Vagina (tissue), 2 donors: Measurements from ENCODE around the gene SULF2. TPM values are rescaled to one million over a fixed set of nuclear protein-coding genes. Genes with fewer than 3 reads are reported as not detected.

Source experiments
- DNase-seq, 2 donors: peaks; one replicate each; pipeline ENCODE4 v3.0.0-alpha.2; 2017; ENCODE audit errors: extremely low spot score in 2 of 2
- H3K27ac ChIP-seq: fragments of 200-600 bp; sonication (generic); one replicate; pipeline ENCODE4 v1.5.1; 2019
- H3K27me3 ChIP-seq: fragments of 200-600 bp; sonication (generic); one replicate; pipeline ENCODE4 v1.5.1; 2019
- H3K36me3 ChIP-seq, 2 donors: fragments of 200-600 bp; sonication (generic); one replicate each; pipeline ENCODE4 v1.5.1; 2017 to 2019
- H3K4me1 ChIP-seq: fragments of 200-600 bp; sonication (generic); one replicate; pipeline ENCODE4 v1.5.1; 2019
- H3K4me3 ChIP-seq, 2 donors: fragments of 200-600 bp; sonication (generic); 1 replicate in 1 of 2; 2 replicates in 1 of 2; pipeline ENCODE4 v1.5.1; 2016 to 2019
- H3K9me3 ChIP-seq: fragments of 200-600 bp; sonication (generic); one replicate; pipeline ENCODE4 v1.5.1; 2019
- CTCF ChIP-seq, 3 experiments: fragments of 450-650 bp in 2 of 3; fragments of 200-600 bp in 1 of 3; sonication (generic) in 1 of 3; IDR thresholded peaks; one replicate each; pipeline ENCODE4 v1.5.1; 2017 to 2019; ENCODE audit warnings: antibody characterized with exemption in 3 of 3, mild to moderate bottlenecking in 2 of 3, moderate library complexity in 2 of 3
- POLR2A ChIP-seq, 2 donors: fragments of 450-650 bp; IDR thresholded peaks; one replicate each; pipeline ENCODE4 v1.6.1; 2017; ENCODE audit warnings: antibody characterized with exemption in 2 of 2, mild to moderate bottlenecking in 2 of 2, moderate library complexity in 2 of 2
- POLR2AphosphoS5 ChIP-seq, 2 donors: sonication (generic); formaldehyde crosslinking; IDR thresholded peaks; one replicate each; pipeline ENCODE4 v1.9.0; 2017; ENCODE audit warnings: antibody characterized with exemption in 2 of 2, mild to moderate bottlenecking in 2 of 2, low read depth in 1 of 2; ENCODE audit not compliant: insufficient read depth in 1 of 2
- intact Hi-C: fragments of 100-400 bp; cut with DNase I; formaldehyde crosslinking; loops from one replicate; pipeline ENCODE4 v1.15.1; 2023
- total RNA-seq: library from RNA; depleted of rRNA; stranded (reverse); fragments of >200 nt; gene quantifications from one replicate; pipeline ENCODE4 v1.2.3, GENCODE V29; 2016

Gene SULF2
- total RNA-seq, 1 donor from 2014 or later, result 157 TPM

- peaks cover under 1% of the 10 kb centered on the region for H3K4me1 ChIP-seq
- H3K36me3 ChIP-seq, result peaks cover 0 to 27% of the 10 kb centered on the region in 2 donors
Measured at GRCh38 chr20:47670913-47671312, 114.4 kb downstream of the SULF2 start.

GRCh38 chr20:47669927-47670890, 115.1 kb downstream of the SULF2 start:
- TF ChIP-seq CTCF (IDR thresholded peaks at IDR 0.05) (no peak), POLR2A (IDR thresholded peaks at IDR 0.05) (no peak), POLR2AphosphoS5 (IDR thresholded peaks at IDR 0.05; ENCODE audit: insufficient read depth in 1 of 2, low read depth in 1 of 2) (no peak)
- peaks cover 0 to 32% of the 10 kb centered on the region in 2 donors for H3K36me3 ChIP-seq
- H3K4me3 ChIP-seq, result no peak overlapping the region
- no peak for DNase-seq
- intact Hi-C loops, result no loop called here
- no peaks in the 10 kb centered on the region for H3K9me3 ChIP-seq
- no peak overlapping the region for H3K27ac ChIP-seq
- H3K4me1 ChIP-seq, result peaks cover 8% of the 10 kb centered on the region
- H3K27me3 ChIP-seq, result no peaks in the 10 kb centered on the region

More at GRCh38 chr20:47670913-47671312, 114.4 kb downstream of the SULF2 start:
- intact Hi-C loops, result no loop called here
- Histone ChIP-seq H3K9me3 (no peaks in the 10 kb centered on the region), H3K27me3 (no peaks in the 10 kb centered on the region), H3K4me3 (no peak overlapping the region), H3K27ac (no peak overlapping the region)
- no peak for DNase-seq
- TF ChIP-seq POLR2A (IDR thresholded peaks at IDR 0.05), result no peak
- TF ChIP-seq CTCF (IDR thresholded peaks at IDR 0.05), result no peak
- TF ChIP-seq POLR2AphosphoS5 (IDR thresholded peaks at IDR 0.05; ENCODE audit: insufficient read depth in 1 of 2, low read depth in 1 of 2), result no peak

GRCh38 chr20:47669489-47669888, 115.8 kb downstream of the SULF2 start:
- H3K27me3 ChIP-seq, result no peaks in the 10 kb centered on the region
- H3K36me3 ChIP-seq, result peaks cover 0 to 28% of the 10 kb centered on the region in 2 donors
- intact Hi-C loops, result no loop called here
- no peak for DNase-seq
- H3K4me3 ChIP-seq, result no peak overlapping the region
- H3K4me1 ChIP-seq, result peaks cover 11% of the 10 kb centered on the region
- no peaks in the 10 kb centered on the region for H3K9me3 ChIP-seq
- no peak for TF ChIP-seq POLR2AphosphoS5 (IDR thresholded peaks at IDR 0.05; ENCODE audit: insufficient read depth in 1 of 2, low read depth in 1 of 2)
- no peak for TF ChIP-seq CTCF (IDR thresholded peaks at IDR 0.05)
- no peak overlapping the region for H3K27ac ChIP-seq

GRCh38 chr20:47669152-47669425, 116.2 kb downstream of the SULF2 start:
- no peak overlapping the region for H3K27ac ChIP-seq
- peaks cover 11% of the 10 kb centered on the region for H3K4me1 ChIP-seq
- no peaks in the 10 kb centered on the region for H3K9me3 ChIP-seq
- intact Hi-C loops, result no loop called here
- H3K4me3 ChIP-seq, result no peak overlapping the region
- DNase-seq, result no peak
- H3K27me3 ChIP-seq, result no peaks in the 10 kb centered on the region
- H3K36me3 ChIP-seq, result peaks cover 0 to 25% of the 10 kb centered on the region in 2 donors
- TF ChIP-seq POLR2A (IDR thresholded peaks at IDR 0.05) (no peak), POLR2AphosphoS5 (IDR thresholded peaks at IDR 0.05; ENCODE audit: insufficient read depth in 1 of 2, low read depth in 1 of 2) (no peak), CTCF (IDR thresholded peaks at IDR 0.05) (no peak)
